Esophagus muscularis mucosa (tissue), 4 donors: ENCODE measurements around the gene ZNF775.

ENCODE experiments used
- EP300 ChIP-seq: sonication (generic); formaldehyde crosslinking; IDR thresholded peaks from one replicate; pipeline ENCODE4 v1.6.1; 2017; ENCODE audit warnings: antibody characterized with exemption
- POLR2A ChIP-seq: fragments of 450-650 bp; IDR thresholded peaks from one replicate; pipeline ENCODE4 v1.6.1; 2017; ENCODE audit warnings: antibody characterized with exemption, moderate library complexity, mild to moderate bottlenecking, low read depth
- TF ChIP-seq, protein P1 (sequence below), 3 experiments: fragments of 200-600 bp in 2 of 3; fragments of 450-650 bp in 1 of 3; sonication (generic) in 2 of 3; IDR thresholded peaks; one replicate each; pipeline ENCODE4 v1.5.1; 2017 to 2019; ENCODE audit warnings: antibody characterized with exemption in 3 of 3, mild to moderate bottlenecking in 2 of 3, moderate library complexity in 1 of 3

DNA sequence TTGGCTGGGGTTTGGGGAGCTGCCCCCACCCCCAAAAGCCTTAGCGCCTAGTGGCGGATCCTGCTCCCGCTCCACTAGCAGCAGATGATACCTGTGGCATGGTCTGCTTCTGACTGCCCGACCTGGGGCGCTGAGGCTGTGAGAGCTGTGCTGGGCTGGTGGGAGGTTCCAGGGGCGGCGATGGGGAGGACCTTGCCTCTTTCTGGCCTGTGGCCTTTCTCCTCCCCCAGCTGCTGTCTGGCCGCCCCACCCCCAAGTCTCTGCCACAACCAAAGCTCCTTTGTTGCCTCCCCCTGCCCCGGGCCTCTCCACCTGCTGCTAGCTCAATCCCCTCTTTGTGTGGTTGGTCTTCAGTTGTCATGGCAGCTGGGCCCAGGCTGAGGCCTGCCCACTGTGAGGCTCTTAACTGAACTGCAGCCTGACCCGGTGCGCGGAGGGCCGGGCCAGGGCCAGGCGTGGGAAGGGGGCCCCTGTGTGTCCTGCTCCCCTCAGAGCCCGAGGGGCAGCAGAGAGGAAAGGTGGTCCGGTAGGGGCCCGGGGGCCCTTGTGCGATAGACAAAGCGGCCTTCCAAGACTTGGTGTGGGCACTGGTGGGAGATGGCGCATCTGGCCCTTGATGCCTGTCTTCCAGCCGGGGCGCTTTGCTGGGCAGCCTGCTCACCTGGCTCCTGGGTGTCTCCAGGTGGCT, 4.7 kb downstream of the ZNF775 start:
- TF ChIP-seq, protein P1, sequence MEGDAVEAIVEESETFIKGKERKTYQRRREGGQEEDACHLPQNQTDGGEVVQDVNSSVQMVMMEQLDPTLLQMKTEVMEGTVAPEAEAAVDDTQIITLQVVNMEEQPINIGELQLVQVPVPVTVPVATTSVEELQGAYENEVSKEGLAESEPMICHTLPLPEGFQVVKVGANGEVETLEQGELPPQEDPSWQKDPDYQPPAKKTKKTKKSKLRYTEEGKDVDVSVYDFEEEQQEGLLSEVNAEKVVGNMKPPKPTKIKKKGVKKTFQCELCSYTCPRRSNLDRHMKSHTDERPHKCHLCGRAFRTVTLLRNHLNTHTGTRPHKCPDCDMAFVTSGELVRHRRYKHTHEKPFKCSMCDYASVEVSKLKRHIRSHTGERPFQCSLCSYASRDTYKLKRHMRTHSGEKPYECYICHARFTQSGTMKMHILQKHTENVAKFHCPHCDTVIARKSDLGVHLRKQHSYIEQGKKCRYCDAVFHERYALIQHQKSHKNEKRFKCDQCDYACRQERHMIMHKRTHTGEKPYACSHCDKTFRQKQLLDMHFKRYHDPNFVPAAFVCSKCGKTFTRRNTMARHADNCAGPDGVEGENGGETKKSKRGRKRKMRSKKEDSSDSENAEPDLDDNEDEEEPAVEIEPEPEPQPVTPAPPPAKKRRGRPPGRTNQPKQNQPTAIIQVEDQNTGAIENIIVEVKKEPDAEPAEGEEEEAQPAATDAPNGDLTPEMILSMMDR (IDR thresholded peaks at IDR 0.05) = no peak
- no peak for TF ChIP-seq EP300
- no peak for TF ChIP-seq POLR2A
